ENCODE measurements around the gene KRTAP4-5. TPM values are rescaled to one million over a fixed set of nuclear protein-coding genes. Genes with fewer than 3 reads are reported as not detected.

KRTAP4-5 gene
- total RNA-seq, 1 experiment from 2014 or later: not detected

DNA sequence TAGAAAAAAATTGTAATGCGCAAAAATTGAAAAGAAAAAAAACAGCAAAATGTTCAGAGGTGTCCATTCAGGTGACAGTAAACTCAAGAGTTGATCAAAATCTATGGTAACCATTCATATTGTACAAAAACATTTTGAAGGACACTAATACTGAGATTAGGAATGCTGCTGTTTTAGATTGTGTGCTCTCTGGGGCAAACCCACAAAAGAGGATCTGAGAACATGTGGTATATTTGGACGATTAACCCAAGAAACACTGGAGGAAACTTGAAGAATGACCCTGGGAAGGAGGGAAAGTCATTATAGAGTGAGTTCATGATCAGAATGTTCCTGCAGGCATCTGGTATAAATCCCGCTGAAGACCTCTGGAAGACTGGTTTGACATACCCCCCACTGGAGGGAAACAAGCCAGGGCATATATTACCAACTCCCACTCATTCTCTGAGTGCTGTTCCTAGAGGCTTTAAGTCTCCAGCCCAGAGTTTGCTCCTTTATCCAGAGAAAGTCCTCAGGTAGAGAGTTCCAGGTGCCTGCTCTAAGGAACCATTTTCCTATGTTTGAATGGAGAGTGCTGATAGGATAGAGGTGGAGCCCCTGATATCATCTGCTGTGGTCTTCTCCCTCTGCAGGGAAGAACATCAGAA, 27.2 kb upstream of the KRTAP4-5 start:
- intact Hi-C loops (cut with micrococcal nuclease; ENCODE audit: unreplicated experiment): no loop called here
- no peaks in the 10 kb centered on the region for H3K9me3 ChIP-seq (ENCODE audit: insufficient read depth, low read depth)
- DNase-seq: no peak
- H4K20me1 ChIP-seq (ENCODE audit: insufficient read depth): no peaks in the 10 kb centered on the region
- no peak overlapping the region for H3K27ac ChIP-seq
- TF ChIP-seq, protein P1, sequence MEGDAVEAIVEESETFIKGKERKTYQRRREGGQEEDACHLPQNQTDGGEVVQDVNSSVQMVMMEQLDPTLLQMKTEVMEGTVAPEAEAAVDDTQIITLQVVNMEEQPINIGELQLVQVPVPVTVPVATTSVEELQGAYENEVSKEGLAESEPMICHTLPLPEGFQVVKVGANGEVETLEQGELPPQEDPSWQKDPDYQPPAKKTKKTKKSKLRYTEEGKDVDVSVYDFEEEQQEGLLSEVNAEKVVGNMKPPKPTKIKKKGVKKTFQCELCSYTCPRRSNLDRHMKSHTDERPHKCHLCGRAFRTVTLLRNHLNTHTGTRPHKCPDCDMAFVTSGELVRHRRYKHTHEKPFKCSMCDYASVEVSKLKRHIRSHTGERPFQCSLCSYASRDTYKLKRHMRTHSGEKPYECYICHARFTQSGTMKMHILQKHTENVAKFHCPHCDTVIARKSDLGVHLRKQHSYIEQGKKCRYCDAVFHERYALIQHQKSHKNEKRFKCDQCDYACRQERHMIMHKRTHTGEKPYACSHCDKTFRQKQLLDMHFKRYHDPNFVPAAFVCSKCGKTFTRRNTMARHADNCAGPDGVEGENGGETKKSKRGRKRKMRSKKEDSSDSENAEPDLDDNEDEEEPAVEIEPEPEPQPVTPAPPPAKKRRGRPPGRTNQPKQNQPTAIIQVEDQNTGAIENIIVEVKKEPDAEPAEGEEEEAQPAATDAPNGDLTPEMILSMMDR (conservative IDR thresholded peaks at IDR 0.05): no peak
- TF ChIP-seq EZH2 (IDR thresholded peaks at IDR 0.05; ENCODE audit: low read depth): no peak
- no peaks in the 10 kb centered on the region for H3K27me3 ChIP-seq (ENCODE audit: insufficient read depth, low read depth)
- no peak overlapping the region for H2AFZ ChIP-seq
- H3K79me2 ChIP-seq (ENCODE audit: low read depth): no peaks in the 10 kb centered on the region
- H3K4me2 ChIP-seq: no peak overlapping the region
- H3K4me1 ChIP-seq (replicated peaks; ENCODE audit: insufficient read depth): no peaks in the 10 kb centered on the region
- CTCF ChIA-PET: no interaction called here
- no peaks in the 10 kb centered on the region for H3K9me2 ChIP-seq (ENCODE audit: insufficient read depth)
- no TSS peak for BruUV-seq (replicated peaks)
- no peak overlapping the region for H3K4me3 ChIP-seq
- no peaks in the 10 kb centered on the region for H3K36me3 ChIP-seq (ENCODE audit: low read depth)
- POLR2A ChIA-PET (ENCODE audit: unreplicated experiment): interaction anchor here (0.7 kb wide), 1 partner anchor 155 kb away, joined by 3 read pairs; no protein-coding TSS in a partner anchor
- H3F3A ChIP-seq (ENCODE audit: insufficient read depth, low read depth): no peaks in the 10 kb centered on the region

DNA sequence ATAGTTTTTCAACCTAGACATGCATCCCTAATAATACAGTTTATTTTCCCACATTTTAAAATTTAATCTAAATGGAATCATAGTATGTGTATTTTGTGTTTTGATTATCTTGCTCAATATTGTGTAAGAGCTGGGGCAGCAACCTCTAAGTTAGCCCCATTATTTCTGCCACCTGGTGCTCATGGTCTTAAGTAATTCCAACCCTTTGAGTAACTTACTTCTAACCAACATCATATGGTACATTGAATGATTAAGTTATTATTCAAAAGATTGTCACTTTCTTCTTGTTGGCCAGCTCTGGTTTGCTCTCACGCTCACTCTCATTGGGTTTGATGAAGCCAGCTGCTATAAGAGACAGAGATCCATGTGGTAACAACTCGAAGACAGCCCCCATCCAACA, 22.3 kb upstream of the KRTAP4-5 start:
- TF ChIP-seq, protein P1 (conservative IDR thresholded peaks at IDR 0.05): no peak
- no peak for TF ChIP-seq EZH2 (IDR thresholded peaks at IDR 0.05; ENCODE audit: low read depth)
- POLR2A ChIA-PET (ENCODE audit: unreplicated experiment): no interaction called here
- CTCF ChIA-PET: no interaction called here
- Histone ChIP-seq H3K4me3 (no peak overlapping the region), H3K4me1 (replicated peaks; ENCODE audit: insufficient read depth) (no peaks in the 10 kb centered on the region), H3K27me3 (ENCODE audit: insufficient read depth, low read depth) (no peaks in the 10 kb centered on the region), H2AFZ (no peak overlapping the region), H3K4me2 (no peak overlapping the region), H3K27ac (no peak overlapping the region), H3F3A (ENCODE audit: insufficient read depth, low read depth) (no peaks in the 10 kb centered on the region), H3K79me2 (ENCODE audit: low read depth) (no peaks in the 10 kb centered on the region), H3K9me3 (ENCODE audit: insufficient read depth, low read depth) (0 out of 2 replicates have a peak, but pooled peaks cover 4% of the 10 kb centered on the region), H3K9me2 (ENCODE audit: insufficient read depth) (no peaks in the 10 kb centered on the region), H3K36me3 (ENCODE audit: low read depth) (no peaks in the 10 kb centered on the region), H4K20me1 (ENCODE audit: insufficient read depth) (no peaks in the 10 kb centered on the region)
- no peak for DNase-seq
- BruUV-seq (replicated peaks): no TSS peak
- intact Hi-C loops (cut with micrococcal nuclease; ENCODE audit: unreplicated experiment): no loop called here

DNA sequence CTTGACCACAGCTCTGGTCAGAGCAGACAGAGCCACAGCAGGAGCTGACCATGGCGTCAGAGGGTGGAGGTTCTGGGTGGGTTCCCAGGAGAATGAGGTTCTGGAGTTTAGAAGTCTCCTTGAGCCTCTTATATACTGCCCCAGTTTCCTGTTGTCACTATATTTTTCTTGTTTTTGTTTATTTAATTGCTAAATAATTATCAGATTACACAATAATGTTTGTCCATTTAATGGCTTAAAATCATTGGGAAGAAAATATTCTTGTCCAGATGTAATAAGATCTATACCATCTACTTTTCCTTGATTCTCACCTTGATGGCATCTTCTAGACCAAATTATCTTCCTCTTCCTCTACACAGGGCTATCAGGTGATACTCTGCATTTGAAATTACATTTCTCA, 18.5 kb upstream of the KRTAP4-5 start, which contains the start of gene KRTAP4-3:
Gene KRTAP4-3 (minus strand): TSS at position 101 of the 400 bp plus-strand sequence. CDS start 49 bp downstream, at position 52.
- H3K9me2 ChIP-seq (ENCODE audit: insufficient read depth): no peaks in the 10 kb centered on the region
- no peaks in the 10 kb centered on the region for H3K79me2 ChIP-seq (ENCODE audit: low read depth)
- ChIA-PET CTCF (no interaction called here), POLR2A (ENCODE audit: unreplicated experiment) (no interaction called here)
- H3F3A ChIP-seq (ENCODE audit: insufficient read depth, low read depth): no peaks in the 10 kb centered on the region
- H2AFZ ChIP-seq: no peak within 1 kb of the TSS
- no peak within 1 kb of the TSS for H3K4me2 ChIP-seq
- no TSS peak for BruUV-seq (replicated peaks)
- H3K27me3 ChIP-seq (ENCODE audit: insufficient read depth, low read depth): no peaks in the 10 kb centered on the region
- DNase-seq: no peak
- H3K27ac ChIP-seq: no peak within 1 kb of the TSS
- H4K20me1 ChIP-seq (ENCODE audit: insufficient read depth): no peaks in the 10 kb centered on the region
- H3K4me1 ChIP-seq (replicated peaks; ENCODE audit: insufficient read depth): no peaks in the 10 kb centered on the region
- intact Hi-C loops (cut with micrococcal nuclease; ENCODE audit: unreplicated experiment): no loop called here
- TF ChIP-seq, protein P1 (conservative IDR thresholded peaks at IDR 0.05): no peak
- no peak for TF ChIP-seq EZH2 (IDR thresholded peaks at IDR 0.05; ENCODE audit: low read depth)
- peaks cover 4% of the 10 kb centered on the region; the same call in 1 of the 2 replicates for H3K9me3 ChIP-seq (ENCODE audit: insufficient read depth, low read depth)
- H3K4me3 ChIP-seq: no peak within 1 kb of the TSS
- no peaks in the 10 kb centered on the region for H3K36me3 ChIP-seq (ENCODE audit: low read depth)

Data from PC-9 (cell line).